ENCODE data around the gene TBCK. TPM values are rescaled to one million over a fixed set of nuclear protein-coding genes. Genes with fewer than 3 reads are reported as not detected.

Gene TBCK
- total RNA-seq, 1 donor from 2014 or later, result 36.1 TPM

GRCh38 chr4:106011387-106011786 is 304.6 kb downstream of the TBCK start:
- Histone ChIP-seq H3K27ac (no peak overlapping the region), H3K9me3 (no peaks in the 10 kb centered on the region), H3K36me3 (no peaks in the 10 kb centered on the region), H3K4me1 (no peaks in the 10 kb centered on the region), H3K4me3 (no peak overlapping the region), H3K27me3 (no peaks in the 10 kb centered on the region)
- intact Hi-C loops (cut with DNase I), result no loop called here
- TF ChIP-seq CTCF (IDR thresholded peaks at IDR 0.05), result no peak
- no peak for TF ChIP-seq POLR2A (IDR thresholded peaks at IDR 0.05)
- no peak for TF ChIP-seq POLR2AphosphoS5 (IDR thresholded peaks at IDR 0.05; ENCODE audit: insufficient read depth in 1 of 2, low read depth in 1 of 2)
- DNase-seq (ENCODE audit: extremely low spot score in 2 of 2), result no peak

- no peaks in the 10 kb centered on the region for H3K27me3 ChIP-seq
- DNase-seq (ENCODE audit: extremely low spot score in 2 of 2), result no peak
- TF ChIP-seq POLR2AphosphoS5 (IDR thresholded peaks at IDR 0.05; ENCODE audit: insufficient read depth in 1 of 2, low read depth in 1 of 2), result no peak
- TF ChIP-seq CTCF (IDR thresholded peaks at IDR 0.05), result no peak
- no peak for TF ChIP-seq POLR2A (IDR thresholded peaks at IDR 0.05)
- no peaks in the 10 kb centered on the region for H3K4me1 ChIP-seq
- no peaks in the 10 kb centered on the region for H3K36me3 ChIP-seq
- intact Hi-C loops (cut with DNase I), result no loop called here
- H3K4me3 ChIP-seq, result no peak overlapping the region
- H3K27ac ChIP-seq, result no peak overlapping the region
- H3K9me3 ChIP-seq, result no peaks in the 10 kb centered on the region
These were observed 305.2 kb downstream of the TBCK start for GRCh38 chr4:106010761-106011160.

- intact Hi-C loops (cut with DNase I), result no loop called here
- H3K36me3 ChIP-seq, result no peaks in the 10 kb centered on the region
- no peak for DNase-seq (ENCODE audit: extremely low spot score in 2 of 2)
- H3K4me3 ChIP-seq, result no peak overlapping the region
- no peak for TF ChIP-seq POLR2A (IDR thresholded peaks at IDR 0.05)
- no peak for TF ChIP-seq CTCF (IDR thresholded peaks at IDR 0.05)
- no peak for TF ChIP-seq POLR2AphosphoS5 (IDR thresholded peaks at IDR 0.05; ENCODE audit: insufficient read depth in 1 of 2, low read depth in 1 of 2)
- no peak overlapping the region for H3K27ac ChIP-seq
- H3K4me1 ChIP-seq, result no peaks in the 10 kb centered on the region
- H3K27me3 ChIP-seq, result no peaks in the 10 kb centered on the region
- H3K9me3 ChIP-seq, result no peaks in the 10 kb centered on the region
These were observed 313.0 kb downstream of the TBCK start for GRCh38 chr4:106002994-106003393.

GRCh38 chr4:105998171-105999063 is 317.6 kb downstream of the TBCK start:
- no peak for TF ChIP-seq CTCF (IDR thresholded peaks at IDR 0.05)
- no peaks in the 10 kb centered on the region for H3K27me3 ChIP-seq
- no peak overlapping the region for H3K4me3 ChIP-seq
- H3K27ac ChIP-seq, result no peak overlapping the region
- intact Hi-C loops (cut with DNase I), result no loop called here
- no peak for DNase-seq (ENCODE audit: extremely low spot score in 2 of 2)
- no peaks in the 10 kb centered on the region for H3K9me3 ChIP-seq
- no peaks in the 10 kb centered on the region for H3K4me1 ChIP-seq
- H3K36me3 ChIP-seq, result no peaks in the 10 kb centered on the region

GRCh38 chr4:105996845-105997244 is 319.2 kb downstream of the TBCK start:
- Histone ChIP-seq H3K4me1 (no peaks in the 10 kb centered on the region), H3K27ac (no peak overlapping the region), H3K4me3 (no peak overlapping the region), H3K36me3 (no peaks in the 10 kb centered on the region), H3K9me3 (no peaks in the 10 kb centered on the region), H3K27me3 (no peaks in the 10 kb centered on the region)
- intact Hi-C loops (cut with DNase I), result no loop called here
- no peak for DNase-seq (ENCODE audit: extremely low spot score in 2 of 2)
- no peak for TF ChIP-seq CTCF (IDR thresholded peaks at IDR 0.05)
